ENCODE data around the gene ST6GALNAC2.

The ST6GALNAC2 gene

DNA sequence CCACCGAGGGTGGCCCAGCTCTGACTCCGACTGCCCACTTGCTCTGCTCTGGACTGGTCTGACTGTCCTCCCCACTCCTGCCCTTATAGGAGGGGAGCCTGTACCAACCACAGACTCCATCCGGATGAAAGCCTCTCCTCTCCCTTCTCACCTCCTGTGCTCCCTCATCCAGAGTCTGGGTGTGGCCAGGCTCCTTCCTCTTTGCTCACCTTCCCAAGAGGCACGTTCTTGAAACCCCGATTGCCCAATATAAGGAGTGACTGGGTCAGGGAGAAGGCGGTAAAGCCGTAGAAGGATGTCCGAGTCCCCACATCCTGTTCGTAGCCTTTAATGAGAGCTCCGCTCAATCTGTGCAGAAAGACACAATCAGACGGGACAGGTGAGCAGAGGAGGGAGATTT is 40.8 kb upstream of the ST6GALNAC2 start:
- Histone ChIP-seq H3K9me2 (replicated peaks; ENCODE audit: low read depth, low read length) (no peaks in the 10 kb centered on the region), H3K4me3 (ENCODE audit: low read length, poor library complexity, severe bottlenecking) (no peak overlapping the region), H2AFZ (ENCODE audit: low read length) (no peak overlapping the region), H3K4me1 (ENCODE audit: insufficient read depth, low read length, poor library complexity, severe bottlenecking) (peaks cover 3% of the 10 kb centered on the region), H3K36me3 (ENCODE audit: insufficient read depth, low read length) (no peaks in the 10 kb centered on the region), H3K4me2 (ENCODE audit: low read depth, low read length, poor library complexity, severe bottlenecking) (no peak overlapping the region), H4K20me1 (ENCODE audit: insufficient read depth, low read length, poor library complexity, severe bottlenecking) (no peaks in the 10 kb centered on the region), H3K9ac (ENCODE audit: low read depth, low read length, poor library complexity, severe bottlenecking) (no peak overlapping the region), H3K27me3 (ENCODE audit: insufficient read depth, low read length, poor library complexity, severe bottlenecking) (no peaks in the 10 kb centered on the region), H3K79me2 (ENCODE audit: insufficient read depth, low read length) (no peaks in the 10 kb centered on the region), H3F3A (ENCODE audit: low read depth) (no peaks in the 10 kb centered on the region), H3K9me3 (ENCODE audit: insufficient read depth, low read depth, low read length) (no peaks in the 10 kb centered on the region)
- TF ChIP-seq, protein P1, sequence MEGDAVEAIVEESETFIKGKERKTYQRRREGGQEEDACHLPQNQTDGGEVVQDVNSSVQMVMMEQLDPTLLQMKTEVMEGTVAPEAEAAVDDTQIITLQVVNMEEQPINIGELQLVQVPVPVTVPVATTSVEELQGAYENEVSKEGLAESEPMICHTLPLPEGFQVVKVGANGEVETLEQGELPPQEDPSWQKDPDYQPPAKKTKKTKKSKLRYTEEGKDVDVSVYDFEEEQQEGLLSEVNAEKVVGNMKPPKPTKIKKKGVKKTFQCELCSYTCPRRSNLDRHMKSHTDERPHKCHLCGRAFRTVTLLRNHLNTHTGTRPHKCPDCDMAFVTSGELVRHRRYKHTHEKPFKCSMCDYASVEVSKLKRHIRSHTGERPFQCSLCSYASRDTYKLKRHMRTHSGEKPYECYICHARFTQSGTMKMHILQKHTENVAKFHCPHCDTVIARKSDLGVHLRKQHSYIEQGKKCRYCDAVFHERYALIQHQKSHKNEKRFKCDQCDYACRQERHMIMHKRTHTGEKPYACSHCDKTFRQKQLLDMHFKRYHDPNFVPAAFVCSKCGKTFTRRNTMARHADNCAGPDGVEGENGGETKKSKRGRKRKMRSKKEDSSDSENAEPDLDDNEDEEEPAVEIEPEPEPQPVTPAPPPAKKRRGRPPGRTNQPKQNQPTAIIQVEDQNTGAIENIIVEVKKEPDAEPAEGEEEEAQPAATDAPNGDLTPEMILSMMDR (conservative IDR thresholded peaks at IDR 0.05; ENCODE audit: low read length): no peak
- no peak for TF ChIP-seq EZH2phosphoT487 (IDR thresholded peaks at IDR 0.05; ENCODE audit: borderline replicate concordance)

DNA sequence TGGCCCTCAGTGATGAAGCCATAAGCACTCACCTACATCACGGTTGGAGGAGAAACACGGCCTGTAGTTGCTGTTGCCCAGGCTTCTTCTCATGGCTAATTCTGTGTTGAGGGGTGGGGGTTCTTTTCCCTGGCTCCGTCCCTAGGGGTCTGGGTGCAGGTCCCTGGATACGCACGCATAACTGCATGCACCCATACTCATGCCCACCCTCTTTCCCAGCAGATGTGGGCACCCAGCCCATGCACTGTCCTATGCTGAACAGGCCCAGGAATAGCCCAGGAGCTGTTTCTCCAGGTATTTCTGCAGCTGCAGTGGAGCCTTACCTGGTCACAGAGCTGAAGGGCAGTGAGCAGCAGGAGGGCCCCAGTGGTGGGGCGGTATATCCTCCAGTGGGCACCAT is 39.8 kb upstream of the ST6GALNAC2 start:
- H3K36me3 ChIP-seq (ENCODE audit: insufficient read depth, low read length): no peaks in the 10 kb centered on the region
- no peaks in the 10 kb centered on the region for H3K9me3 ChIP-seq (ENCODE audit: insufficient read depth, low read depth, low read length)
- no peak overlapping the region for H2AFZ ChIP-seq (ENCODE audit: low read length)
- H3K9ac ChIP-seq (ENCODE audit: low read depth, low read length, poor library complexity, severe bottlenecking): no peak overlapping the region
- H3K27me3 ChIP-seq (ENCODE audit: insufficient read depth, low read length, poor library complexity, severe bottlenecking): no peaks in the 10 kb centered on the region
- H3K4me1 ChIP-seq (ENCODE audit: insufficient read depth, low read length, poor library complexity, severe bottlenecking): peaks cover 3% of the 10 kb centered on the region
- H3F3A ChIP-seq (ENCODE audit: low read depth): no peaks in the 10 kb centered on the region
- H4K20me1 ChIP-seq (ENCODE audit: insufficient read depth, low read length, poor library complexity, severe bottlenecking): no peaks in the 10 kb centered on the region
- no peaks in the 10 kb centered on the region for H3K79me2 ChIP-seq (ENCODE audit: insufficient read depth, low read length)
- no peak overlapping the region for H3K4me3 ChIP-seq (ENCODE audit: low read length, poor library complexity, severe bottlenecking)
- no peak overlapping the region for H3K4me2 ChIP-seq (ENCODE audit: low read depth, low read length, poor library complexity, severe bottlenecking)
- TF ChIP-seq EZH2phosphoT487 (IDR thresholded peaks at IDR 0.05; ENCODE audit: borderline replicate concordance): no peak
- TF ChIP-seq, protein P1 (conservative IDR thresholded peaks at IDR 0.05; ENCODE audit: low read length): no peak
- no peaks in the 10 kb centered on the region for H3K9me2 ChIP-seq (replicated peaks; ENCODE audit: low read depth, low read length)

DNA sequence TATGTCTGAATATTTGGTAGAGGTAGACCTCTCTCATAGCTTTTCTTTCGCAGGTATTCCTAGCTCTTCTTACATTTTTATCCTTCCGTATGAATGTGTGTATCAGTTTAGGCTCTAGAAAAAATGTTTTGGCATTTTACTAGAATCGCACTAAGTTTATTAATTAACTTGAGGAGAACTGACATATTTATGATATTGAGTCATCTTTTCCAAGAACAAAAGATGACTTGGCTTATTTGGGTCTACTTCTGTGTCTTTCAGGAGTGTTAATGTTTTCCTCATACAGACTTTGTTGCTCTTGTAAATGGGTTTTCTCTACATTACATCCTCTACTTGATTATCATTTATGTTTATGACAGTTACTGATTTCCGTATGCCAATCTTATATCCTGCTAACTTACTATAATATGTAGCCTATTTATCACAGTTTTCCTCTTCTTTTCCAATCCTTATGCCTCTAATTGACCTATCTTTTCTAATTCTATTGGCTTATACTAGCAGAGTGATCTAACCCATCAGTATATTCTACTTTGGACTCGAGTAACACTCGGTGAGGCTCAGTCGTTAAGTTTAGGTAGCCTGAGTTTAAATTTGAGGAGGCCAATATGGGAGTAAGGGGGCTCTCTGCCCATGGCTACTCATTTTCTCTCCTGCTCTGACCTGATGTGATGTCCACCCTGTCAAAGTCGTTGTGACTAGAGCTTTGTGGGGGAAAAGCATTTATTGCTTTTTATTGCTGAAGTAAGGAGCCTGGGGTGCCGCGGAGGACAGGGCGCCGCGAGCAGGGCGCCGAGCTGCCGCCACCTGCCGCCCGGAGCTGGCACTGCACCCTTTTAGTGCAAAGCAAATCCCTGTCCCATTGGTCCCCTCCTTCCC is 37.8 kb upstream of the ST6GALNAC2 start:
- no peaks in the 10 kb centered on the region for H4K20me1 ChIP-seq (ENCODE audit: insufficient read depth, low read length, poor library complexity, severe bottlenecking)
- no peak overlapping the region for H3K9ac ChIP-seq (ENCODE audit: low read depth, low read length, poor library complexity, severe bottlenecking)
- no peaks in the 10 kb centered on the region for H3K79me2 ChIP-seq (ENCODE audit: insufficient read depth, low read length)
- peak overlapping the region; percentile 26 for H3K4me3 ChIP-seq (ENCODE audit: low read length, poor library complexity, severe bottlenecking)
- no peak for TF ChIP-seq EZH2phosphoT487 (IDR thresholded peaks at IDR 0.05; ENCODE audit: borderline replicate concordance)
- TF ChIP-seq, protein P1 (conservative IDR thresholded peaks at IDR 0.05; ENCODE audit: low read length): peak; percentile 82
- no peaks in the 10 kb centered on the region for H3K9me3 ChIP-seq (ENCODE audit: insufficient read depth, low read depth, low read length)
- no peaks in the 10 kb centered on the region for H3K9me2 ChIP-seq (replicated peaks; ENCODE audit: low read depth, low read length)
- H3F3A ChIP-seq (ENCODE audit: low read depth): no peaks in the 10 kb centered on the region
- no peaks in the 10 kb centered on the region for H3K27me3 ChIP-seq (ENCODE audit: insufficient read depth, low read length, poor library complexity, severe bottlenecking)
- H3K4me1 ChIP-seq (ENCODE audit: insufficient read depth, low read length, poor library complexity, severe bottlenecking): peaks cover 3% of the 10 kb centered on the region
- no peaks in the 10 kb centered on the region for H3K36me3 ChIP-seq (ENCODE audit: insufficient read depth, low read length)
- H3K4me2 ChIP-seq (ENCODE audit: low read depth, low read length, poor library complexity, severe bottlenecking): peak overlapping the region; percentile 67
- peak overlapping the region; percentile 88 for H2AFZ ChIP-seq (ENCODE audit: low read length)

Data from Loucy (cell line).